Gastroesophageal sphincter (tissue), 4 donors: ENCODE data around the gene USP47. TPM values are rescaled to one million over a fixed set of nuclear protein-coding genes. Genes with fewer than 3 reads are reported as not detected.

Experiments
- ATAC-seq: fragments of 150-250 bp; one replicate; pipeline ENCODE4 v1.9.1; 2016; ENCODE audit warnings: mild to moderate bottlenecking, moderate library complexity
- H3K27ac ChIP-seq, 4 donors: fragments of 200-600 bp; sonication (generic) in 3 of 4; 1 replicate in 3 of 4; 2 replicates in 1 of 4; pipeline ENCODE4 v1.5.1; 2016 to 2019
- H3K27me3 ChIP-seq: fragments of 200-600 bp; sonication (generic); one replicate; pipeline ENCODE4 v1.5.1; 2019
- H3K36me3 ChIP-seq, 2 donors: fragments of 200-600 bp; sonication (generic); one replicate each; pipeline ENCODE4 v1.5.1; 2019; ENCODE audit warnings: control low read depth in 1 of 2
- H3K4me1 ChIP-seq, 3 donors: fragments of 200-600 bp; sonication (generic); 1 replicate in 2 of 3; 2 replicates in 1 of 3; pipeline ENCODE4 v1.5.1; 2016 to 2019; ENCODE audit warnings: control low read depth in 2 of 3
- H3K4me3 ChIP-seq, 2 donors: fragments of 200-600 bp; sonication (generic); one replicate each; pipeline ENCODE4 v1.5.1; 2019; ENCODE audit warnings: mild to moderate bottlenecking in 1 of 2, moderate library complexity in 1 of 2
- H3K9me3 ChIP-seq, 3 donors: fragments of 200-600 bp; sonication (generic); one replicate each; pipeline ENCODE4 v1.5.1; 2017 to 2019; ENCODE audit warnings: control low read depth in 2 of 3
- CTCF ChIP-seq, 4 experiments: fragments of 200-600 bp in 2 of 4; fragments of 450-650 bp in 2 of 4; sonication (generic) in 1 of 4; IDR thresholded peaks; one replicate each; pipeline ENCODE4 v1.5.1; 2017 to 2019; ENCODE audit warnings: antibody characterized with exemption in 4 of 4, mild to moderate bottlenecking in 2 of 4, moderate library complexity in 2 of 4
- EP300 ChIP-seq: sonication (generic); formaldehyde crosslinking; IDR thresholded peaks from one replicate; pipeline ENCODE4 v1.6.1; 2017; ENCODE audit warnings: antibody characterized with exemption, mild to moderate bottlenecking
- POLR2A ChIP-seq, 2 donors: fragments of 450-650 bp; IDR thresholded peaks; one replicate each; pipeline ENCODE4 v1.6.1; 2017; ENCODE audit warnings: antibody characterized with exemption in 2 of 2, mild to moderate bottlenecking in 2 of 2, moderate library complexity in 1 of 2
- POLR2AphosphoS5 ChIP-seq: sonication (generic); formaldehyde crosslinking; IDR thresholded peaks from one replicate; pipeline ENCODE4 v1.6.1; 2017; ENCODE audit warnings: antibody characterized with exemption
- WGBS, 2 donors: methylation state at CpG; one replicate each; pipeline ENCODE4 v1.1.5; 2018; ENCODE audit warnings: low coverage in 1 of 2; 5-methylcytosine and 5-hydroxymethylcytosine counted together
- total RNA-seq, 4 donors: library from RNA; depleted of rRNA; stranded (reverse); fragments of >200 nt; gene quantifications; one replicate each; pipeline ENCODE4 v1.1.0, GENCODE V29; 2016

USP47 gene
- total RNA-seq, 4 donors from 2014 or later, result 84.7 to 156 (median 115) TPM

DNA sequence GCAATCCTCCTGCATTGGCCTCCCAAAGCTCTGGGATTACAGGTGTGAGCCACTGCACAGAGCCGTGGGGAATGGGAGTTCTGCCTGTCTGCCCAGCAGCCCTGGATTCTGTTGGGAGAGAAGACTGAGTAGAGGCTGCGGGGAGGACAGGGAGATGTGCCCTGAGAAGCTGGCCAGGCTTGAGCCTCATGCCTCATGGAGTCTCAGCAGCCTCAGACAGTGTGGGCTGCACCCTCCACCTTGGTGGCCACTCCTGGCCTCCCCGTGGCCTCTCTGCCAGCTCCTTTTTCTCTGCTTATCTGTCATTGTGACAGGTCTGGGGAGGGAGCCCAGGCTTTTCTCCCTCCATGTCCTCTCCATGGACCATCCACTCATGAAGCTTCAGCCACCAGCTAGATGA is 123.4 kb downstream of the USP47 start:
- WGBS, 2 donors, result 40% methylated on average over 1 of the region's 3 CpGs; no CpG with 5 or more reads in 1 of the 2 donors
- ATAC-seq, result no peak
- Histone ChIP-seq H3K27ac (no peak overlapping the region), H3K4me3 (no peak overlapping the region), H3K36me3 (peaks cover 0 to 19% of the 10 kb centered on the region in 2 donors), H3K27me3 (no peaks in the 10 kb centered on the region), H3K4me1 (peaks cover 0 to 48% (median 9%) of the 10 kb centered on the region in 3 donors), H3K9me3 (no peaks in the 10 kb centered on the region)
- TF ChIP-seq POLR2AphosphoS5 (no peak), POLR2A (IDR thresholded peaks at IDR 0.05) (no peak), CTCF (IDR thresholded peaks at IDR 0.05) (no peak), EP300 (no peak)

DNA sequence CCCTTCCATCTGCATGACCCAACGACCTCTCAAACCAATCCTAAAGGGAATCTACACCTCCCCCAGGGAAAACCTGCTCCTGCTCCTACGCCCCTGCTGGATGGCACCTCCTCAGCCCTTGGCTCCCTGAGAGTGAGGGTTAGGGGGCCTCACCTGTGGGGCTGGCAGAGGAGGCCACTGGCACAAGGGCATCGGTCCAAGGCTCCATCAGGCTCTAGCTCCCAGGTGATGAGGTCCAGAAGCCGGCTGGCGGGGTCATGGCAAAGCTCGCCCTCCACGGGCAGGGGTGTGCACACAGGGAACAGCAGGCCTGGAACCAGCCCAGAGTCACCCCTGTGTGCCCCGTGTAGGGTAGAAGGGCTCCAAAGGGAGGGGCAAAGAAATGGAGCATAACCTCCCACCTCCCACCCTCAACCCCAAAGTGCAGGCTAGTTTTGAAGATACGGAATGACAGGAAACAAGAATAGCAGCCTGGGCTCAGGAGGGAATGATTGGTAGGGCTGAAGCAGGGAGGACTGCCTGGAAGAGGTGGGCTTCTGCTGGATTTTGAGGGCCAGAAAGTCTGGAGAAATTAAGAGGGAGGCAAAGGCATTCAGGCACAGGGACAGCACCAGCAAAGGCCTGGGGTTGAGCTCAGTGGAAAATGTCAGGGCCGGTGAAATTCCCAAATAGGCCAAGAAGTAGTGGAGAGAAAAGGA is 124.0 kb downstream of the USP47 start:
- Histone ChIP-seq H3K27ac (no peak overlapping the region), H3K27me3 (no peaks in the 10 kb centered on the region), H3K36me3 (peaks cover 0 to 19% of the 10 kb centered on the region in 2 donors), H3K4me3 (no peak overlapping the region), H3K9me3 (no peaks in the 10 kb centered on the region), H3K4me1 (peaks cover 0 to 54% (median 9%) of the 10 kb centered on the region in 3 donors)
- WGBS, 2 donors, result 90 to 100% methylated on average over 2 of the region's 10 CpGs
- no peak for ATAC-seq
- no peak for TF ChIP-seq POLR2A (IDR thresholded peaks at IDR 0.05)
- TF ChIP-seq EP300, result no peak
- no peak for TF ChIP-seq CTCF (IDR thresholded peaks at IDR 0.05)
- no peak for TF ChIP-seq POLR2AphosphoS5

GRCh38 chr11:11966354-11966741 is 124.6 kb downstream of the USP47 start:
- TF ChIP-seq CTCF (IDR thresholded peaks at IDR 0.05) (no peak), EP300 (no peak), POLR2AphosphoS5 (no peak), POLR2A (IDR thresholded peaks at IDR 0.05) (no peak)
- no peak for ATAC-seq
- H3K27me3 ChIP-seq, result no peaks in the 10 kb centered on the region
- peaks cover 0 to 54% (median 9%) of the 10 kb centered on the region in 3 donors for H3K4me1 ChIP-seq
- no peak overlapping the region for H3K27ac ChIP-seq
- 89 to 96% methylated on average over 5 to 7 of the region's 7 CpGs for WGBS, 2 donors
- no peaks in the 10 kb centered on the region for H3K9me3 ChIP-seq
- H3K36me3 ChIP-seq, result peaks cover 0 to 19% of the 10 kb centered on the region in 2 donors
- no peak overlapping the region for H3K4me3 ChIP-seq

GRCh38 chr11:11966826-11967668 is 125.3 kb downstream of the USP47 start:
- Histone ChIP-seq H3K4me1 (peaks cover 0 to 61% (median 14%) of the 10 kb centered on the region in 3 donors), H3K9me3 (no peaks in the 10 kb centered on the region), H3K36me3 (peaks cover 0 to 19% of the 10 kb centered on the region in 2 donors), H3K27me3 (no peaks in the 10 kb centered on the region), H3K27ac (no peak overlapping the region), H3K4me3 (no peak overlapping the region)
- peak; percentile 57 for ATAC-seq
- WGBS, 2 donors, result 85 to 97% methylated on average over 4 to 5 of the region's 15 CpGs
- TF ChIP-seq CTCF (IDR thresholded peaks at IDR 0.05) (peak in 3 of 4 experiments; percentile 52 to 72 (median 57)), POLR2A (IDR thresholded peaks at IDR 0.05) (no peak), POLR2AphosphoS5 (no peak), EP300 (no peak)
